Measurements from ENCODE around the gene HLA-A.

Gene HLA-A

DNA sequence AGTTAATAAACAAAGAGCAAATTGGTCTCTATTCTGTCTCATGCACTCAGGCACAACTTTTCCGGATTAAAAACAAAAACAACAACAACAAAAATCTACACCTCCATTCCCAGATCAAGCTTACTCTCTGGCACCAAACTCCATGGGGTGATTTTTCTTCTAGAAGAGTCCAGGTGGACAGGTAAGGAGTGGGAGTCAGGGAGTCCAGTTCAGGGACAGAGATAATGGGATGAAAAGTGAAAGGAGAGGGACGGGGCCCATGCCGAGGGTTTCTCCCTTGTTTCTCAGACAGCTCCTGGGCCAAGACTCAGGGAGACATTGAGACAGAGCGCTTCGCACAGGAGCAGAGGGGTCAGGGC is 437 bp upstream of the HLA-A start:
- H3K9ac ChIP-seq, result peak overlapping the region; percentile 87 to 93 (median 90)
- H3K27ac ChIP-seq, result peak overlapping the region; percentile 80 to 87 (median 86)
- no peaks in the 10 kb centered on the region for H3K27me3 ChIP-seq
- peaks cover 9 to 30% (median 17%) of the 10 kb centered on the region in 11 experiments; a peak in 20 of 22 replicates for H3K36me3 ChIP-seq
- peaks cover 9 to 22% (median 18%) of the 10 kb centered on the region in 10 experiments for H3K4me1 ChIP-seq
- peak overlapping the region; percentile 74 to 85 (median 81) for H3K4me3 ChIP-seq
- TF ChIP-seq Cebpa-rat (IDR thresholded peaks at IDR 0.05), result no peak
- H3K4me2 ChIP-seq, result peak overlapping the region; percentile 55 to 75 (median 69)
- no peaks in the 10 kb centered on the region for H3K9me3 ChIP-seq (replicated peaks in 1 of 11)
- peaks cover 21 to 34% (median 31%) of the 10 kb centered on the region in 11 experiments; a peak in 20 of 22 replicates for H4K20me1 ChIP-seq

DNA sequence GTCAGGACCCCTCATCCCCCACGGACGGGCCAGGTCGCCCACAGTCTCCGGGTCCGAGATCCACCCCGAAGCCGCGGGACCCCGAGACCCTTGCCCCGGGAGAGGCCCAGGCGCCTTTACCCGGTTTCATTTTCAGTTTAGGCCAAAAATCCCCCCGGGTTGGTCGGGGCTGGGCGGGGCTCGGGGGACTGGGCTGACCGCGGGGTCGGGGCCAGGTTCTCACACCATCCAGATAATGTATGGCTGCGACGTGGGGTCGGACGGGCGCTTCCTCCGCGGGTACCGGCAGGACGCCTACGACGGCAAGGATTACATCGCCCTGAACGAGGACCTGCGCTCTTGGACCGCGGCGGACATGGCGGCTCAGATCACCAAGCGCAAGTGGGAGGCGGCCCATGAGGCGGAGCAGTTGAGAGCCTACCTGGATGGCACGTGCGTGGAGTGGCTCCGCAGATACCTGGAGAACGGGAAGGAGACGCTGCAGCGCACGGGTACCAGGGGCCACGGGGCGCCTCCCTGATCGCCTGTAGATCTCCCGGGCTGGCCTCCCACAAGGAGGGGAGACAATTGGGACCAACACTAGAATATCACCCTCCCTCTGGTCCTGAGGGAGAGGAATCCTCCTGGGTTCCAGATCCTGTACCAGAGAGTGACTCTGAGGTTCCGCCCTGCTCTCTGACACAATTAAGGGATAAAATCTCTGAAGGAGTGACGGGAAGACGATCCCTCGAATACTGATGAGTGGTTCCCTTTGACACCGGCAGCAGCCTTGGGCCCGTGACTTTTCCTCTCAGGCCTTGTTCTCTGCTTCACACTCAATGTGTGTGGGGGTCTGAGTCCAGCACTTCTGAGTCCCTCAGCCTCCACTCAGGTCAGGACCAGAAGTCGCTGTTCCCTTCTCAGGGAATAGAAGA is 978 bp downstream of the HLA-A start:
- Histone ChIP-seq H3K9me3 (replicated peaks in 1 of 11) (no peaks in the 10 kb centered on the region), H3K4me1 (peaks cover 9 to 22% (median 17%) of the 10 kb centered on the region in 10 experiments), H3K9ac (peak overlapping the region; percentile 87 to 93 (median 90)), H3K27me3 (no peaks in the 10 kb centered on the region), H3K4me3 (peak overlapping the region; percentile 74 to 85 (median 81)), H4K20me1 (peaks cover 24 to 43% (median 39%) of the 10 kb centered on the region in 11 experiments; a peak in 20 of 22 replicates), H3K4me2 (peak overlapping the region; percentile 79 to 92 (median 82)), H3K36me3 (peaks cover 14 to 40% (median 22%) of the 10 kb centered on the region in 11 experiments; a peak in 20 of 22 replicates), H3K27ac (peak overlapping the region; percentile 70 to 87 (median 86))
- TF ChIP-seq Cebpa-rat (IDR thresholded peaks at IDR 0.05), result no peak

DNA sequence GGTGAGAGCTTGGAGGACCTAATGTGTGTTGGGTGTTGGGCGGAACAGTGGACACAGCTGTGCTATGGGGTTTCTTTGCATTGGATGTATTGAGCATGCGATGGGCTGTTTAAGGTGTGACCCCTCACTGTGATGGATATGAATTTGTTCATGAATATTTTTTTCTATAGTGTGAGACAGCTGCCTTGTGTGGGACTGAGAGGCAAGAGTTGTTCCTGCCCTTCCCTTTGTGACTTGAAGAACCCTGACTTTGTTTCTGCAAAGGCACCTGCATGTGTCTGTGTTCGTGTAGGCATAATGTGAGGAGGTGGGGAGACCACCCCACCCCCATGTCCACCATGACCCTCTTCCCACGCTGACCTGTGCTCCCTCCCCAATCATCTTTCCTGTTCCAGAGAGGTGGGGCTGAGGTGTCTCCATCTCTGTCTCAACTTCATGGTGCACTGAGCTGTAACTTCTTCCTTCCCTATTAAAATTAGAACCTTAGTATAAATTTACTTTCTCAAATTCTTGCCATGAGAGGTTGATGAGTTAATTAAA is 3.0 kb downstream of the HLA-A start:
- H3K27me3 ChIP-seq, result no peaks in the 10 kb centered on the region
- H3K4me3 ChIP-seq, result peak overlapping the region in 7 of 10 experiments; percentile 2 to 54 (median 20); a peak in 7 of 20 replicates
- no peak for TF ChIP-seq Cebpa-rat (IDR thresholded peaks at IDR 0.05)
- no peak overlapping the region for H3K27ac ChIP-seq
- peaks cover 24 to 49% (median 39%) of the 10 kb centered on the region in 11 experiments; a peak in 20 of 22 replicates for H4K20me1 ChIP-seq
- H3K36me3 ChIP-seq, result peaks cover 18 to 45% (median 26%) of the 10 kb centered on the region in 11 experiments; a peak in 20 of 22 replicates
- H3K4me2 ChIP-seq, result peak overlapping the region; percentile 38 to 77 (median 67); a peak in 21 of 22 replicates
- H3K4me1 ChIP-seq, result peaks cover 9 to 16% (median 13%) of the 10 kb centered on the region in 10 experiments
- H3K9me3 ChIP-seq (replicated peaks in 1 of 11), result no peaks in the 10 kb centered on the region
- H3K9ac ChIP-seq, result 0 out of 22 replicates have a peak overlapping the region, but pooled peaks of 1 of the 11 experiments have one; percentile 18

DNA sequence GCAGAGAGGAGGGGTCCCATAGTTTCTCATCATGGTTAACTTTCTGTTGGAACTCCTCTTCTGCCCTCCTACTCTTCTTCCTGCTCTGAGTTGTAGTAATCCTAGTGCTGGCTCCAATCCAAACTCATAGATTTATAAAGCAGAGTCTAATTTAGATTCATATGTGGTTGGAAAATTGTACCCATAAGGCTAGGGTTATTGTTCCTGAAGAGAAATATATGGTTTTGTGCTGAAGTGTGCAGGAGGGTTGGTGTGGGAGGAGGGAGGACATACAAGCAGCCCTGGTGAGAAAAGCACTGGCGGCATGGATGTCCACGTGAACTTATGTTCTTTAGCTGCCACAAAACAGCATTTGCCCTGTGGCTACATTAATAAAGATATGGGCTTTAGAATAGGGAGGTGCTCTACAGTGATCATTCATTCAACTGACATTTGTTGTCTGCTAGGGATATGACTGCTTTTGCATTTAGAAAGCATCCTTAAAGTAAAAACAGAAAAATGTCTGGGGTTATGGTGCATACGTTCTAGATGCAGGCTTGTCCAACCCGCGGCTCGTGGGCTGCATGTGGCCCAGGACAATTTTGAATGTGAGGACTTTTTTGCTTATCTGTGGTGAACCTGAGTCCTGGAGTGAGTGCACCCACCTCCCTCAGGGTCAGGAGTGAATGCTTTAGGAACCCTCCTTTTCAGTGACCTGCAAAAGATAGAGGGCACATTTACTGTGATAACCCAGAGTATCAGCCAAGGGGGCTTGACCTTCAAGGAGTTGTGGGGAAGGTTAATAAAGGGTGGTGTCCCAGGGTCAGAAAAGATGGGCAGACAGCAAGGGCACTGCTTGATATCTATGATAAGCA is 4.1 kb downstream of the HLA-A start:
- Histone ChIP-seq H3K9me3 (replicated peaks in 1 of 11) (no peaks in the 10 kb centered on the region), H3K9ac (no peak overlapping the region), H3K4me1 (peaks cover 9 to 16% (median 13%) of the 10 kb centered on the region in 10 experiments), H3K27me3 (no peaks in the 10 kb centered on the region), H3K4me3 (no peak overlapping the region), H3K36me3 (peaks cover 18 to 45% (median 26%) of the 10 kb centered on the region in 11 experiments; a peak in 20 of 22 replicates), H3K4me2 (no peak overlapping the region), H4K20me1 (peaks cover 24 to 49% (median 39%) of the 10 kb centered on the region in 11 experiments; a peak in 20 of 22 replicates), H3K27ac (no peak overlapping the region)
- no peak for TF ChIP-seq Cebpa-rat (IDR thresholded peaks at IDR 0.05)

DNA sequence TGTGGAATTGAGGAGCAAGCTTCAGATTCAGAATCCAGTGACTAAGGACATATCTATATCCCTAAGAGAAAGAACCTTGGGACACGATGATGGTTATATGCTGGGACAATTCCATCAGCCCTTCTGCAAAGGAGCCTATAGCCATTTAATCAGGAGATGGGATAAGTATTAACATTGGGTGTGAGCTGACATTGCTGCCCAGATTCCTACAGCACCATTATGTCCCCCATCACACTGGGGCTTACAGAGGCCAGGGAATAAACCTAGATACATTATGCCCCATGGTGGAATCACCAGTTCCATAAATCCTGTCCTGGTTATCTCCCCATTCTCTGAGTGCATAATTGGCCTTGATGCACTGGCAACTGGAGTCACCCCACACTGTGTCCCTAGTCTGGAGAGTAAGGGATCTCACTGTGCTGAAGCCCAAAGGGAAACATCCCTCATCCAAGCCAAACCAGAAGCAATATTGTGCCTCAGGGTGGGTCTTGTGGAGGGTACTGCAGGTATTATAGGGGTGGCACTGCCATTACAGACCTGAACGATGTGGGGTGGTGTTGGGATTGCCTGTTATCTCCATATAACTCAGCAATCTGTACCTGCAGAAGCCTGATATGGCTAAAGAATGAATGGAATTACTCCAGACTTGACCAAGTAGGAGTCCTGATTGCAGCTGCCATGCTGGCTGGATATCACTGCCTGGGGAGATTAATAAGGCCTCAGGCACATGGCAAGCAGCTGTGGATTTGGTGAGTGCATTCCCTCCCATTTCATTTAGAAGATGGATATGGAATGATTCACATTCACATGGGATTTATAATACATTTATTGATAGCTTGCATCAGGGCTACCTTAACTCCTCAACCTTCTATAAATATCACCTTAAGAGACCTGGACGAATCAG is 5.0 kb downstream of the HLA-A start:
- no peak overlapping the region for H3K27ac ChIP-seq
- no peak overlapping the region for H3K4me3 ChIP-seq
- peaks cover 18 to 45% (median 26%) of the 10 kb centered on the region in 11 experiments; a peak in 20 of 22 replicates for H3K36me3 ChIP-seq
- H3K4me2 ChIP-seq, result no peak overlapping the region
- no peaks in the 10 kb centered on the region for H3K9me3 ChIP-seq (replicated peaks in 1 of 11)
- H3K9ac ChIP-seq, result no peak overlapping the region
- peaks cover 24 to 49% (median 39%) of the 10 kb centered on the region in 11 experiments; a peak in 20 of 22 replicates for H4K20me1 ChIP-seq
- H3K4me1 ChIP-seq, result peaks cover 9 to 16% (median 13%) of the 10 kb centered on the region in 10 experiments
- H3K27me3 ChIP-seq, result no peaks in the 10 kb centered on the region
- no peak for TF ChIP-seq Cebpa-rat (IDR thresholded peaks at IDR 0.05)

DNA sequence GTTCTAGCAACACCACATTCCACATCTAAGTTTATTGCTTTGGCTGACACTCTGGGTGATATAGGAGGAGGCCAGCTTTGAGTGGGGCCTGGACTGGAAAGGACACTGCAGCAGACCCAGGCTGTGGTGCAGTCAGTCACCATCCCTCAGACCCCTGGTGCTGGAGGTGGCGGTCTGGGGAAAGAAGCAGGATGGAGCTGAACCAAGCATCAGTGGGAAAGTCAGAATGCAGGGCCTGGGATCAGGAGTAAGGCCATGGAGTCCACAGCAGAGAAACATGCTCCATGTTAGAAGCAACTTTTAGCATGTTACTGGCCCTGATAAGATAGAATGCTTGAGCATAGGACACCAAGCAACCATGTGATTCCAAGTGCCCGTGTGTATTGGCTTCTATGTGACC is 5.9 kb downstream of the HLA-A start:
- TF ChIP-seq Cebpa-rat (IDR thresholded peaks at IDR 0.05), result no peak
- H3K4me2 ChIP-seq, result no peak overlapping the region
- no peaks in the 10 kb centered on the region for H3K27me3 ChIP-seq
- peaks cover 18 to 44% (median 26%) of the 10 kb centered on the region in 11 experiments; a peak in 20 of 22 replicates for H3K36me3 ChIP-seq
- no peak overlapping the region for H3K4me3 ChIP-seq
- no peaks in the 10 kb centered on the region for H3K9me3 ChIP-seq (replicated peaks in 1 of 11)
- H3K9ac ChIP-seq, result no peak overlapping the region
- peaks cover 19 to 49% (median 38%) of the 10 kb centered on the region in 11 experiments; a peak in 20 of 22 replicates for H4K20me1 ChIP-seq
- no peak overlapping the region for H3K27ac ChIP-seq
- peaks cover 9 to 16% (median 13%) of the 10 kb centered on the region in 10 experiments for H3K4me1 ChIP-seq

DNA sequence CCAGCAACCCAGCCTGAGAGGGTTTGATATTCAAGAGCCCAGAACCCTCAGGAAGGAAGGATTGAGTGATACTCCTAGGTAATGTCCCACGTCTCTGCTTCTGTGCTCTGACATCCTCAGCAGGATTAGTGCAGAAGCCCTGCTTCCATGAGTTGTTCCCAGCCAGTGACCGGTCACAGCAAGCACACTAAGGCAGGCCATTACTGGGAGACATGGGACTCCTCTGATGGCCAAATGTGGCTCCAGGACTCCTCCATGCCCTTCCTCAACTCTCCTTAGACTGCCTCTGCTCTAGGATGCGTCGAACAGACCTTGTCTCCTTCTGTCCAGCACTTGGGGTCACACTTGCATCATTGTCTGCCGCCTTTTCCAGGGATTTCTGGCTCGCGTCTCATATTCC is 7.6 kb downstream of the HLA-A start:
- Histone ChIP-seq H3K9ac (no peak overlapping the region), H3K4me3 (no peak overlapping the region), H3K9me3 (replicated peaks in 1 of 11) (no peaks in the 10 kb centered on the region), H3K4me1 (peaks cover 6 to 12% (median 9%) of the 10 kb centered on the region in 10 experiments), H3K4me2 (no peak overlapping the region), H3K36me3 (peaks cover 14 to 33% (median 26%) of the 10 kb centered on the region in 11 experiments; a peak in 20 of 22 replicates), H3K27me3 (no peaks in the 10 kb centered on the region), H3K27ac (no peak overlapping the region), H4K20me1 (peaks cover 12 to 38% (median 27%) of the 10 kb centered on the region in 11 experiments; a peak in 20 of 22 replicates)
- TF ChIP-seq Cebpa-rat (IDR thresholded peaks at IDR 0.05), result no peak
